HT1080 (cell line): Measurements from ENCODE around the gene CACNA1C. TPM values are rescaled to one million over a fixed set of nuclear protein-coding genes. Genes with fewer than 3 reads are reported as not detected.

Experiments used
- DNase-seq: peaks from one replicate; pipeline ENCODE4 v3.0.0-alpha.2; 2015; ENCODE audit warnings: low read depth
- total RNA-seq: library from RNA; depleted of rRNA; stranded (reverse); fragments of >200 nt; shearing (Covaris generic); gene quantifications from 2 replicates; pipeline ENCODE4 v1.2.3, GENCODE V29; 2014

The CACNA1C gene
- total RNA-seq, 1 experiment from 2014 or later = not detected

- no peak for DNase-seq
These were observed 556.2 kb downstream of the CACNA1C start for GRCh38 chr12:2609020-2609419.

GRCh38 chr12:2610358-2610757 lies 557.6 kb downstream of the CACNA1C start:
- no peak for DNase-seq

GRCh38 chr12:2613326-2614073 lies 560.7 kb downstream of the CACNA1C start:
- peak; percentile 96 for DNase-seq

GRCh38 chr12:2614341-2614740 lies 561.6 kb downstream of the CACNA1C start:
- no peak for DNase-seq

- no peak for DNase-seq
These were observed 563.0 kb downstream of the CACNA1C start for GRCh38 chr12:2615665-2616402.

GRCh38 chr12:2616763-2617162 lies 564.0 kb downstream of the CACNA1C start:
- no peak for DNase-seq

GRCh38 chr12:2617365-2617764 lies 564.6 kb downstream of the CACNA1C start:
- DNase-seq = no peak

GRCh38 chr12:2618291-2618995 lies 565.7 kb downstream of the CACNA1C start:
- no peak for DNase-seq

GRCh38 chr12:2619136-2619535 lies 566.3 kb downstream of the CACNA1C start:
- no peak for DNase-seq

GRCh38 chr12:2622460-2622859 lies 569.7 kb downstream of the CACNA1C start:
- DNase-seq = no peak

- DNase-seq = no peak
These were observed 570.7 kb downstream of the CACNA1C start for GRCh38 chr12:2623472-2623871.

GRCh38 chr12:2624543-2625288 lies 571.9 kb downstream of the CACNA1C start:
- peak; percentile 40 for DNase-seq

GRCh38 chr12:2625289-2625612 lies 572.5 kb downstream of the CACNA1C start:
- DNase-seq = no peak

GRCh38 chr12:2627076-2627834 lies 574.5 kb downstream of the CACNA1C start:
- no peak for DNase-seq

- DNase-seq = peak; percentile 41
These were observed 575.0 kb downstream of the CACNA1C start for GRCh38 chr12:2627835-2628191.

GRCh38 chr12:2628401-2628800 lies 575.6 kb downstream of the CACNA1C start:
- DNase-seq = no peak

- DNase-seq = no peak
These were observed 576.3 kb downstream of the CACNA1C start for GRCh38 chr12:2629051-2629450.

GRCh38 chr12:2631653-2632350 lies 579.0 kb downstream of the CACNA1C start:
- no peak for DNase-seq

- no peak for DNase-seq
These were observed 580.5 kb downstream of the CACNA1C start for GRCh38 chr12:2633176-2633824.

- DNase-seq = no peak
These were observed 581.0 kb downstream of the CACNA1C start for GRCh38 chr12:2633825-2634200.
